Lung (tissue), 12 donors: Measurements from ENCODE around the gene PTPRD. TPM values are rescaled to one million over a fixed set of nuclear protein-coding genes. Genes with fewer than 3 reads are reported as not detected.

Experiments
- ATAC-seq: fragments of 200-7000 bp; cut with Tn5 transposase; one replicate; pipeline ENCODE4 v1.9.1; 2020; ENCODE audit warnings: moderate number of reproducible peaks; ENCODE audit not compliant: insufficient read depth, low FRiP score
- DNase-seq, 3 donors: peaks; one replicate each; pipeline ENCODE4 v3.0.0-alpha.2; 2013 to 2017
- H3K27ac ChIP-seq, 2 donors: one replicate each; pipeline ENCODE4 v1.5.1; 2013; ENCODE audit warnings: mild to moderate bottlenecking in 2 of 2, moderate library complexity in 2 of 2, control low read depth in 1 of 2, inconsistent platforms in 1 of 2, low read depth in 1 of 2, low read length in 1 of 2
- H3K27me3 ChIP-seq, 3 donors: one replicate each; pipeline ENCODE4 v1.5.1; 2013; ENCODE audit warnings: low read length in 2 of 3; ENCODE audit not compliant: control insufficient read depth in 3 of 3, insufficient read depth in 3 of 3
- H3K36me3 ChIP-seq, 4 donors: one replicate each; pipeline ENCODE4 v1.5.1; 2013; ENCODE audit warnings: low read length in 4 of 4, mild to moderate bottlenecking in 1 of 4, moderate library complexity in 1 of 4; ENCODE audit not compliant: control insufficient read depth in 4 of 4, insufficient read depth in 4 of 4
- H3K4me1 ChIP-seq, 5 donors: one replicate each; pipeline ENCODE4 v1.5.1; 2013; ENCODE audit warnings: low read length in 5 of 5, mild to moderate bottlenecking in 2 of 5, moderate library complexity in 1 of 5; ENCODE audit not compliant: control insufficient read depth in 5 of 5, insufficient read depth in 5 of 5
- H3K4me3 ChIP-seq: one replicate; pipeline ENCODE4 v1.5.1; 2013; ENCODE audit warnings: mild to moderate bottlenecking, control low read depth, moderate library complexity
- H3K9ac ChIP-seq, 2 donors: one replicate each; pipeline ENCODE4 v1.5.1; 2013; ENCODE audit warnings: low read length in 2 of 2, control low read depth in 1 of 2; ENCODE audit not compliant: insufficient read depth in 1 of 2
- H3K9me3 ChIP-seq, 4 donors: one replicate each; pipeline ENCODE4 v1.5.1; 2013; ENCODE audit warnings: low read length in 3 of 4, mild to moderate bottlenecking in 1 of 4, moderate library complexity in 1 of 4; ENCODE audit not compliant: control insufficient read depth in 4 of 4, insufficient read depth in 3 of 4
- WGBS, 2 donors: extraction: QIAGEN DNeasy Blood & Tissue Kit; methylation state at CpG; one replicate each; pipeline ENCODE4 v1.1.7; 2013; 5-methylcytosine and 5-hydroxymethylcytosine counted together
- polyA plus RNA-seq, 2 donors: library from polyadenylated mRNA; stranded (reverse); fragments of 200-250 nt; gene quantifications; one replicate each; pipeline ENCODE4 v1.2.1, GENCODE V29; 2013
- total RNA-seq, 2 donors: library from RNA; depleted of rRNA in 1 of 2; stranded (reverse); fragments of >200 nt in 1 of 2; gene quantifications; one replicate each; pipeline ENCODE4 v1.2.1, GENCODE V29; 2014 to 2021
- TF ChIP-seq, protein P1 (sequence below): IDR thresholded peaks from 2 replicates; pipeline ENCODE4 v1.5.1; 2012; ENCODE audit warnings: mild to moderate bottlenecking; ENCODE audit errors: control extremely low read depth, extremely low read depth
- donor health status: control.
- donor health status: control.
- donor health status: Bipolar disorder and iron deficiency.
- donor health status: healthy.
- donor health status: DM: yes; HTN: yes; CAD: no.

PTPRD gene
- total and polyA plus RNA-seq, 4 donors, result 1.9 to 145 (median 13.7) TPM

DNA sequence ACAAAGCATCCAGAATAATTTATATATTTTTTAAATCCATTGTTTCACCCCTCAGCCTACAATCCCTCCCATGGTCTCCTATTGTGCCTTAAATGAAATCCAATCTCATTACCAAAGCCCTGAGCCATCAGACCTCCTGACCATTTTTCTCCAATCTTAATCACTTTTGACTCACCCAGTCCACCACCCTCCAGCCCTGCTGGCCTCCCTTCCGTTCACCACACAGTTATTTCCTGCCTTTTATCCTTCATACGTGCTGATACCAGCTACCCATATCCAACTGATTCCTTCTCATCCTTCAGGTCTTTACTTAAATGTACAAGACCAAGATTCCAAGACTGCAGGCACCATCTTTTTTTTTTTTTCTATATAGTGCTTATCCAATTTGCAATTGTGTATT is 1786.5 kb downstream of the PTPRD start:
- 88 to 93% methylated on average over 2 of the region's 2 CpGs for WGBS, 2 donors
- no peaks in the 10 kb centered on the region for H3K27me3 ChIP-seq
- H3K9ac ChIP-seq, result no peak overlapping the region
- no peak overlapping the region for H3K27ac ChIP-seq
- peaks cover 0 to 6% (median 0%) of the 10 kb centered on the region in 5 donors for H3K4me1 ChIP-seq
- no peak overlapping the region for H3K4me3 ChIP-seq
- ATAC-seq (no peak), DNase-seq (no peak)
- H3K36me3 ChIP-seq, result no peaks in the 10 kb centered on the region
- H3K9me3 ChIP-seq, result peaks cover 0 to 2% (median 0%) of the 10 kb centered on the region in 4 donors
- TF ChIP-seq, protein P1, sequence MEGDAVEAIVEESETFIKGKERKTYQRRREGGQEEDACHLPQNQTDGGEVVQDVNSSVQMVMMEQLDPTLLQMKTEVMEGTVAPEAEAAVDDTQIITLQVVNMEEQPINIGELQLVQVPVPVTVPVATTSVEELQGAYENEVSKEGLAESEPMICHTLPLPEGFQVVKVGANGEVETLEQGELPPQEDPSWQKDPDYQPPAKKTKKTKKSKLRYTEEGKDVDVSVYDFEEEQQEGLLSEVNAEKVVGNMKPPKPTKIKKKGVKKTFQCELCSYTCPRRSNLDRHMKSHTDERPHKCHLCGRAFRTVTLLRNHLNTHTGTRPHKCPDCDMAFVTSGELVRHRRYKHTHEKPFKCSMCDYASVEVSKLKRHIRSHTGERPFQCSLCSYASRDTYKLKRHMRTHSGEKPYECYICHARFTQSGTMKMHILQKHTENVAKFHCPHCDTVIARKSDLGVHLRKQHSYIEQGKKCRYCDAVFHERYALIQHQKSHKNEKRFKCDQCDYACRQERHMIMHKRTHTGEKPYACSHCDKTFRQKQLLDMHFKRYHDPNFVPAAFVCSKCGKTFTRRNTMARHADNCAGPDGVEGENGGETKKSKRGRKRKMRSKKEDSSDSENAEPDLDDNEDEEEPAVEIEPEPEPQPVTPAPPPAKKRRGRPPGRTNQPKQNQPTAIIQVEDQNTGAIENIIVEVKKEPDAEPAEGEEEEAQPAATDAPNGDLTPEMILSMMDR, result no peak

DNA sequence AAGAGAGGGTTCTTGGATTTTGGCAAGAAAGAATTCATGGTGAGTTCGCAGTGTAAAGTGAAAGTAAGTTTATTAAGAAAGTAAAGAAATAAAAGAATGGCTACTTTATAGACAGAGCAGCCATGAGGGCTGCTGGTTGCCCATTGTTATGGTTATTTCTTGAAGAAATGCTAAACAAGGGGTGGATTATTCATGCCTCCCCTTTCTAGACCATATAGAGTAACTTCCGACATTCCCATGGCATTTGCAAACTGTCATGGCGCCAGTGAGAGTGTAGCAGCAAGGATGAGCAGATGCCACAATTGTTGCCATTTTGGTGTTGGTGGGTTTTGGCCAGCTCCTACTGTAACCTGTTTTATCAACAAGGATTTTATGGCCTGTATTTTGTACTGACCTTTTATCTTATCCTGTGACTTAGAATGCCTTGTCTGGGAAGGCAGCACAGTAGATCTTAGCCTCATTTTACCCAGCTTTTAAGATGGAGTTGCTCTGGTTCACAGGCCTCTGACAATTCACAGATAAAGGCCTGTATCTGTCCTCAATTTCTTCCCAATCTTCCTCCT is 1787.1 kb downstream of the PTPRD start:
- DNase-seq (no peak), ATAC-seq (no peak)
- Histone ChIP-seq H3K27ac (no peak overlapping the region), H3K36me3 (no peaks in the 10 kb centered on the region), H3K4me3 (no peak overlapping the region), H3K27me3 (no peaks in the 10 kb centered on the region), H3K9ac (no peak overlapping the region), H3K4me1 (peaks cover 0 to 6% (median 0%) of the 10 kb centered on the region in 5 donors), H3K9me3 (peaks cover 0 to 2% (median 0%) of the 10 kb centered on the region in 4 donors)
- TF ChIP-seq, protein P1, result no peak
- WGBS, 2 donors, result 72 to 77% methylated on average over 3 of the region's 3 CpGs

DNA sequence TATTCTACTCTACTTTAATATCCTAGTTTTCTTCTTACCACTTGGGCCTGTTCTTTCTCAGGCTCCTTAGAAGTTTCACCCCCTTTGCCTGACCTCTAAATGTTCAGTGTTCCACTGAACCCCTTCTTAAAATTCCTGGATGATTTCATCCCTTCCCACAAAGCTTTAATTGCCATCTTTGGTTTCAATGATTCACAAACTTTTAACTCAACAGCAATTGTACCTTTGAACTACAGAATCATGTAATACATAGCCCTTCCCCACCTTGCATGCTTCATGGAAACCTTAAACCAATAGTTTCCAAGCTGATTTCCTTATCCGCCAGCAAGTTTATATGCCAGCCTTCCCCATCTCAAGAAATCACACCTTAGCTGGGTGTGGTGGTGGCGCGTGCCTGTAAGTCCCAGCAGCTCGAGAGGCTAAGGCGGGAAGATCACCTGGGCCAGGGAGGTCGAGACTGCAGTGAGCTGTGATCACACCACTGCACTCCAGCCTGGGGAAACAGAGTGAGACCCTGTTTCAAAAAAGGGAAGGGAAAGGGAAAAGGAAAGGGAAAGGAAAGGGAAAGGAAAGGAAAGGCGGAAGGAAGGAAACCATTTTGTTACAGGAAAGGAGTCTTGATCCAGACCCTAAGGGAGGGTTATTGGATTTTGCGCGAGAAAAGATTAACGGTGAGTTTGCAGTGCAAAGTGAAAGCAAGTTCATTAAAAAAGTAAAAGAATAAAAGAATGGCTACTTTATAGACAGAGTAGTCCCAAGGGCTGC is 1789.5 kb downstream of the PTPRD start:
- WGBS, 2 donors, result 97% methylated on average over 10 of the region's 10 CpGs
- Histone ChIP-seq H3K36me3 (no peaks in the 10 kb centered on the region), H3K4me3 (no peak overlapping the region), H3K27ac (no peak overlapping the region), H3K4me1 (peaks cover 0 to 3% (median 0%) of the 10 kb centered on the region in 5 donors), H3K9me3 (peaks cover 0 to 2% (median 0%) of the 10 kb centered on the region in 4 donors), H3K9ac (no peak overlapping the region), H3K27me3 (no peaks in the 10 kb centered on the region)
- no peak for DNase-seq
- no peak for ATAC-seq
- TF ChIP-seq, protein P1, result no peak
